PC-9 (cell line): ENCODE data around the gene PRPSAP2. TPM values are rescaled to one million over a fixed set of nuclear protein-coding genes. Genes with fewer than 3 reads are reported as not detected.

Source experiments
- BruUV-seq: library from RNA; stranded (reverse); fragments of 400-500 nt; replicated peaks from 2 replicates; lab custom pipeline; 2021; lab: Mats Ljungman, UMichigan
- CTCF ChIA-PET: fragments of 300-600 bp; sonication (Branson Sonifier 250); formaldehyde crosslinking; loops from one replicate; lab custom pipeline; 2022; ENCODE audit warnings: antibody characterized with exemption; lab: Charles Lee
- POLR2A ChIA-PET: fragments of 300-600 bp; sonication (Branson Sonifier 250); formaldehyde crosslinking; loops from one replicate; lab custom pipeline; 2022; ENCODE audit warnings: antibody characterized with exemption; ENCODE audit not compliant: unreplicated experiment; lab: Charles Lee
- DNase-seq, 2 experiments: peaks; one replicate each; pipeline versions ENCODE4 v3.0.0 to v3.0.0-alpha.2; 2015 to 2022; ENCODE audit warnings: mixed read lengths in 1 of 2
- H2AFZ ChIP-seq: fragments of 200-600 bp; sonication (generic); 2 replicates; pipeline ENCODE4 v1.8.1; 2017; ENCODE audit warnings: antibody characterized with exemption
- H3F3A ChIP-seq: fragments of 200-600 bp; sonication (generic); 2 replicates; pipeline ENCODE4 v1.8.1; 2017; ENCODE audit warnings: antibody characterized with exemption, mild to moderate bottlenecking, low read depth; ENCODE audit not compliant: insufficient read depth
- H3K27ac ChIP-seq: fragments of 200-600 bp; sonication (generic); 2 replicates; pipeline ENCODE4 v1.6.1; 2016; ENCODE audit warnings: mixed run types
- H3K27me3 ChIP-seq: fragments of 200-600 bp; sonication (generic); 2 replicates; pipeline ENCODE4 v1.6.1; 2016; ENCODE audit warnings: low read depth, mixed run types; ENCODE audit not compliant: insufficient read depth
- H3K36me3 ChIP-seq: fragments of 200-600 bp; sonication (generic); 2 replicates; pipeline ENCODE4 v1.6.1; 2016; ENCODE audit warnings: low read depth, mixed run types
- H3K4me1 ChIP-seq: fragments of 200-600 bp; sonication (generic); replicated peaks from 2 replicates; pipeline ENCODE4 v1.6.1; 2016; ENCODE audit warnings: mixed run types; ENCODE audit not compliant: insufficient read depth
- H3K4me2 ChIP-seq: fragments of 200-600 bp; sonication (generic); 2 replicates; pipeline ENCODE4 v1.6.1; 2017; ENCODE audit warnings: mixed run types
- H3K4me3 ChIP-seq: fragments of 200-600 bp; sonication (generic); 2 replicates; pipeline ENCODE4 v1.6.1; 2016; ENCODE audit warnings: mixed run types
- H3K79me2 ChIP-seq: fragments of 200-600 bp; sonication (generic); 2 replicates; pipeline ENCODE4 v1.6.1; 2017; ENCODE audit warnings: low read depth, mixed run types
- H3K9me2 ChIP-seq: fragments of 200-600 bp; sonication (generic); 2 replicates; pipeline ENCODE4 v1.8.1; 2017; ENCODE audit warnings: mild to moderate bottlenecking; ENCODE audit not compliant: insufficient read depth
- H3K9me3 ChIP-seq: fragments of 200-600 bp; sonication (generic); 2 replicates; pipeline ENCODE4 v1.8.1; 2016; ENCODE audit warnings: low read depth; ENCODE audit not compliant: insufficient read depth
- H4K20me1 ChIP-seq: fragments of 200-600 bp; sonication (generic); 2 replicates; pipeline ENCODE4 v1.8.1; 2017; ENCODE audit not compliant: insufficient read depth
- EZH2 ChIP-seq: fragments of 200-600 bp; sonication (generic); IDR thresholded peaks from 2 replicates; pipeline ENCODE4 v1.8.0; 2017; ENCODE audit warnings: antibody characterized with exemption, low read depth
- intact Hi-C: fragments of 100-400 bp; cut with micrococcal nuclease; formaldehyde crosslinking; loops from one replicate; pipeline ENCODE4 v1.10.0; 2022; ENCODE audit not compliant: unreplicated experiment
- total RNA-seq: library from RNA; stranded (reverse); gene quantifications from 2 replicates; pipeline ENCODE4 v1.2.3, GENCODE V29; 2021
- TF ChIP-seq, protein P1 (sequence below): fragments of 200-600 bp; sonication (generic); conservative IDR thresholded peaks from 2 replicates; pipeline ENCODE4 v1.6.1; 2017; ENCODE audit warnings: mixed run types, antibody characterized with exemption, mild to moderate bottlenecking, moderate library complexity

PRPSAP2 gene
- total RNA-seq, 1 experiment from 2014 or later = 50.0 TPM

DNA sequence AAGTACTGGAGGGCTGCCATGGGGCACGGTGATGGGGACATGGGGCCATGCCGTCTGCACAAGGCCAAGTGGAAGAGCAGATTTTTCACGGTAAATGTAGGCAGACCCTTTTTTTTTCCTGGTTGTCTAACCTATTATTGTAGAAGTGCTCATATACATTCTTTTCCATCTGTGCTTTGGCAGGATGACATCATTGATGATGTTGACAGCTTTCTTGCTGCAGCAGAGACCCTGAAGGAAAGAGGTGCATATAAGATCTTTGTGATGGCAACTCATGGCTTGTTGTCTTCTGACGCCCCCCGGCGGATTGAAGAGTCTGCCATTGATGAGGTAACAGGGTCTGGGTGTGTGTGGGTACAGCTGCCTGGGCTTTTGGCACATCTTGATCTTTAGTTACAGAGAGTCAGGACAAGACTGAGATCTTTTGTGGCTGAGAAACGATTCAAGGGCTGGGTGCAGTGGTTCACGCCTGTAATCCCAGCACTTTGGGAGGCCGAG, 70.7 kb downstream of the PRPSAP2 start:
- Histone ChIP-seq H3K4me2 (no peak overlapping the region), H3K27ac (no peak overlapping the region), H3K27me3 (no peaks in the 10 kb centered on the region), H4K20me1 (no peaks in the 10 kb centered on the region), H3F3A (peaks cover 3% of the 10 kb centered on the region; the same call in 1 of the 2 replicates), H3K4me3 (no peak overlapping the region), H3K9me2 (no peaks in the 10 kb centered on the region), H2AFZ (no peak overlapping the region), H3K9me3 (no peaks in the 10 kb centered on the region), H3K4me1 (no peaks in the 10 kb centered on the region), H3K36me3 (peaks cover 26% of the 10 kb centered on the region; the same call in 1 of the 2 replicates), H3K79me2 (no peaks in the 10 kb centered on the region)
- intact Hi-C loops = no loop called here
- TF ChIP-seq, protein P1, sequence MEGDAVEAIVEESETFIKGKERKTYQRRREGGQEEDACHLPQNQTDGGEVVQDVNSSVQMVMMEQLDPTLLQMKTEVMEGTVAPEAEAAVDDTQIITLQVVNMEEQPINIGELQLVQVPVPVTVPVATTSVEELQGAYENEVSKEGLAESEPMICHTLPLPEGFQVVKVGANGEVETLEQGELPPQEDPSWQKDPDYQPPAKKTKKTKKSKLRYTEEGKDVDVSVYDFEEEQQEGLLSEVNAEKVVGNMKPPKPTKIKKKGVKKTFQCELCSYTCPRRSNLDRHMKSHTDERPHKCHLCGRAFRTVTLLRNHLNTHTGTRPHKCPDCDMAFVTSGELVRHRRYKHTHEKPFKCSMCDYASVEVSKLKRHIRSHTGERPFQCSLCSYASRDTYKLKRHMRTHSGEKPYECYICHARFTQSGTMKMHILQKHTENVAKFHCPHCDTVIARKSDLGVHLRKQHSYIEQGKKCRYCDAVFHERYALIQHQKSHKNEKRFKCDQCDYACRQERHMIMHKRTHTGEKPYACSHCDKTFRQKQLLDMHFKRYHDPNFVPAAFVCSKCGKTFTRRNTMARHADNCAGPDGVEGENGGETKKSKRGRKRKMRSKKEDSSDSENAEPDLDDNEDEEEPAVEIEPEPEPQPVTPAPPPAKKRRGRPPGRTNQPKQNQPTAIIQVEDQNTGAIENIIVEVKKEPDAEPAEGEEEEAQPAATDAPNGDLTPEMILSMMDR = no peak
- TF ChIP-seq EZH2 = no peak
- no TSS peak for BruUV-seq
- POLR2A ChIA-PET = no interaction called here
- DNase-seq = no peak
- CTCF ChIA-PET = no interaction called here

DNA sequence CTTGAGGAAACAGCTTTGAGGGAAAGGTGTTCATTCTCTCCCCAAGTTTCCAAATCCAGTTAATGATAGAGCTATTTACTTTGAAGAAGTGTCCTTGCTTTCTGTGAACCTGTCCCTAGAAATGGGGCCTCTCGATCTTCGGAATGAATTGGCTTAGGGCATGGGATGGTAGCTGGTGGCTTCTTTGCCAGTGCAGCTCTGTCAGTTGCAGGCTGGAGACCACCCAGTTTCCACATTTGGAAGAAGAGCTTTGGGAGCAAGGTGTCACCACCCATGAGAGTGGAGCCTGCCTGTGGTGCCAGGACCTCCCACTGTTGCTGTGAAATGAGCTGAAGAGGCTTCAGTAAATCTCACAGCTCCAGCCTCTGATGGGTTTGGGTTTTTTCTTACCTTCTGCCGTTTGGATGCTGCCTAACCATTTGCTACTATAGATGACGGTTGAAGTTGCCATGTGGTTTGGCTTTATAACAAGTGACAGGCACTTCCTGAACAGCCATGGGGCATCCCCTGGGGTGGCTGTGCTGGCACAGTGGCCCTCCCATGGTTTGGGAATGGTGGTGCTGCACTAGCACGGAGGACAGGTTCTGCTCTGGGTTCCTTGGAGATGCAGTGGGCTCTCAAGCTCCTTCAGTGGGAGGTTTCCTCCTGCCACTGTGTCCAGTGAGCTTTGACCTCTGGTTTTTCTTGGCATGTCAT, 74.6 kb downstream of the PRPSAP2 start:
- Histone ChIP-seq H3K9me3 (no peaks in the 10 kb centered on the region), H3K27ac (no peak overlapping the region), H3K27me3 (no peaks in the 10 kb centered on the region), H3K4me2 (no peak overlapping the region), H3F3A (peaks cover 3% of the 10 kb centered on the region; the same call in 1 of the 2 replicates), H4K20me1 (no peaks in the 10 kb centered on the region), H3K4me1 (no peaks in the 10 kb centered on the region), H3K79me2 (no peaks in the 10 kb centered on the region), H3K4me3 (no peak overlapping the region), H3K9me2 (no peaks in the 10 kb centered on the region), H3K36me3 (peaks cover 17% of the 10 kb centered on the region; the same call in 1 of the 2 replicates), H2AFZ (no peak overlapping the region)
- intact Hi-C loops = no loop called here
- no peak for DNase-seq
- no TSS peak for BruUV-seq
- no peak for TF ChIP-seq EZH2
- TF ChIP-seq, protein P1 = no peak
- ChIA-PET POLR2A (interaction anchor here (0.7 kb wide), 1 partner anchor 23 kb away, joined by 3 read pairs; no protein-coding TSS in a partner anchor), CTCF (no interaction called here)

DNA sequence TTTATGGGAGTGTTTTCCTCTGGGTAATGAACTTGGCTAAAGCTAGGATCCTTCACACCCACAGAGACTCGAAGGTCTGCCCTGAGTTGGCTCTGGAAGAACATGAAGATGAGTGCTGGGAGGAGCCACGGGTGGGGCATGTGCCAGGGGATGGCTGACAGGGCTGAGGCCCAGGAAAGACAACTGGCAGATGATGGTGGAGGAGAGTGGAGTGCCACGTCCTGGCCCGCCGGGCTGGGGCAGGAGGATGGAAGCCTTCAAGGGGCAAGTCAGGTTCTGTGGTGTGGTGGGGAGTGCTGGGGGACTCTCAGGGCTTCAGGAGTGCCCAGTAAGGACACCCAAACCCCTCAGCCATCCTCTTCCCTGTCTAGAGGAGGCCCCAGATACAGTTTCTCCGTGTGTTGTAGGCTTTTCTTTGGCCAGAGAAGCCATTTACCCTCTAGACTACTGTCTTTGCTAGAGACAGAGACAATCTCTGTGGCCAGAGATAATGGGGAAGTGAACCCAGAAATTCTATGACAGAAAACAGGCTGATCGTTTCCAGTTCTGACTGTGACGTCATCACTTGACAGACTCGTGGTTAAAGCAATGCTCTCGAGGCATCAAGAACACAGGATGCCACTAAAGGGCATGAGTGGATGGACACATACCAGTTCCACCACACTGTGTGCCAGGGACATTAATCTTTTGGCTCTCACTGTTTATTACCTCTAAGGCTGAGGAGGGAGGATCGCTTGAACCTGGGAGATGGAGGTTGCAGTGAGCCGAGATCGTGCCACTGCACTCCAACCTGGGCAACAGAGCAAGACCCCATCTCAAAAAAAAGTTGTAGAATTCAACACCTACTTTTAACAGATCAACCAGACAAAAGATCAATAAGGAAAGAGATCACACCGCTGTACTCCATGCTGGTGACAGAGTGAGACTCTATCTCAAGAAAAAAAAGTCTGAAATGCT, 75.4 kb downstream of the PRPSAP2 start:
- TSS peak; percentile 24 for BruUV-seq

More for the DNA sequence above, 75.4 kb downstream of the PRPSAP2 start:
- Histone ChIP-seq H3K9me3 (no peaks in the 10 kb centered on the region), H3K79me2 (no peaks in the 10 kb centered on the region), H3F3A (peaks cover 11% of the 10 kb centered on the region; the same call in 1 of the 2 replicates), H3K4me2 (no peak overlapping the region), H3K36me3 (peaks cover 17% of the 10 kb centered on the region; the same call in 1 of the 2 replicates), H3K9me2 (no peaks in the 10 kb centered on the region), H3K27me3 (no peaks in the 10 kb centered on the region), H4K20me1 (no peaks in the 10 kb centered on the region), H3K4me1 (peaks cover 5% of the 10 kb centered on the region), H2AFZ (no peak overlapping the region), H3K27ac (no peak overlapping the region), H3K4me3 (no peak overlapping the region)
- ChIA-PET CTCF (no interaction called here), POLR2A (interaction anchor here (0.7 kb wide), 1 partner anchor 22 kb away, joined by 3 read pairs; no protein-coding TSS in a partner anchor)
- intact Hi-C loops = no loop called here
- no peak for DNase-seq
- TF ChIP-seq, protein P1 = no peak
- TF ChIP-seq EZH2 = no peak
